HepG2 (cell line): Measurements from ENCODE around the gene CEP162. TPM values are rescaled to one million over a fixed set of nuclear protein-coding genes. Genes with fewer than 3 reads are reported as not detected.

Source experiments
- CCDC6 ChIP-seq: sonication (generic); formaldehyde crosslinking; IDR thresholded peaks from 2 replicates; pipeline ENCODE4 v1.8.1; 2022; ENCODE audit warnings: mild to moderate bottlenecking, missing genetic modification reagents, moderate library complexity
- MAF1 ChIP-seq: sonication (generic); formaldehyde crosslinking; IDR thresholded peaks from 2 replicates; pipeline ENCODE4 v1.5.0; 2020; ENCODE audit warnings: missing genetic modification reagents, borderline replicate concordance
- MZF1 ChIP-seq: sonication (generic); formaldehyde crosslinking; IDR thresholded peaks from 2 replicates; pipeline ENCODE4 v1.8.1; 2023; ENCODE audit warnings: mild to moderate bottlenecking, missing genetic modification reagents, borderline replicate concordance
- SAP130 ChIP-seq: IDR thresholded peaks from 2 replicates; pipeline ENCODE4 v1.6.1; 2016; ENCODE audit warnings: low read depth
- SMARCE1 ChIP-seq: fragments of 450-650 bp; IDR thresholded peaks from 2 replicates; pipeline ENCODE4 v1.6.1; 2017; ENCODE audit warnings: borderline replicate concordance
- SP5 ChIP-seq: IDR thresholded peaks from 2 replicates; pipeline ENCODE4 v1.6.1; 2016; ENCODE audit warnings: low read depth, borderline replicate concordance
- SSRP1 ChIP-seq: IDR thresholded peaks from 2 replicates; pipeline ENCODE4 v1.6.1; 2016; ENCODE audit warnings: control low read depth
- TCF7L2 ChIP-seq: IDR thresholded peaks from 2 replicates; pipeline ENCODE4 v1.6.1; 2011; ENCODE audit warnings: mild to moderate bottlenecking, low read depth, low read length, moderate library complexity
- ZNF264 ChIP-seq: sonication (generic); formaldehyde crosslinking; IDR thresholded peaks from 2 replicates; pipeline ENCODE4 v1.4.0; 2020; ENCODE audit warnings: missing genetic modification reagents
- ZNF468 ChIP-seq: sonication (generic); formaldehyde crosslinking; IDR thresholded peaks from 2 replicates; pipeline ENCODE4 v1.8.0; 2022; ENCODE audit warnings: mild to moderate bottlenecking, moderate library complexity, missing genetic modification reagents
- ZNF737 ChIP-seq: sonication (generic); formaldehyde crosslinking; IDR thresholded peaks from 2 replicates; pipeline ENCODE4 v1.5.0; 2020; ENCODE audit warnings: missing genetic modification reagents, mild to moderate bottlenecking, borderline replicate concordance
- ZNF891 ChIP-seq: sonication (generic); formaldehyde crosslinking; IDR thresholded peaks from 2 replicates; pipeline ENCODE4 v1.5.0; 2020; ENCODE audit warnings: mild to moderate bottlenecking, missing genetic modification reagents
- polyA plus RNA-seq, 8 experiments: library from polyadenylated mRNA; depleted of rRNA in 3 of 8; stranded (reverse) in 7 of 8; unstranded in 1 of 8; fragments of >200 nt; fragmentation: Illumina TruSeq in 4 of 8; extraction: Trizol in 4 of 8; gene quantifications; 2 replicates each; pipeline versions ENCODE4 v1.2.1 to v1.2.3, GENCODE V29; 2011 to 2016; ENCODE audit warnings: low read depth in 4 of 8, missing spikeins in 1 of 8, mixed read lengths in 1 of 8; ENCODE audit not compliant: insufficient read depth in 1 of 8
- total RNA-seq, 5 experiments: library from RNA; depleted of rRNA; stranded (reverse); fragments of >200 nt; fragmentation: Illumina TruSeq; extraction: Trizol; gene quantifications; 2 replicates each; pipeline ENCODE4 v1.2.3, GENCODE V29; 2016; ENCODE audit warnings: low read depth in 1 of 5
- TF ChIP-seq, protein P1 (sequence below): sonication (generic); formaldehyde crosslinking; IDR thresholded peaks from 2 replicates; pipeline ENCODE4 v1.9.0; 2021; ENCODE audit warnings: missing genetic modification reagents, mild to moderate bottlenecking, borderline replicate concordance
- TF ChIP-seq, protein P2 (sequence below): sonication (generic); formaldehyde crosslinking; IDR thresholded peaks from 2 replicates; pipeline ENCODE4 v1.8.1; 2023; ENCODE audit warnings: mild to moderate bottlenecking, missing genetic modification reagents
- TF ChIP-seq, protein P3 (sequence below): sonication (generic); formaldehyde crosslinking; IDR thresholded peaks from 2 replicates; pipeline ENCODE4 v1.5.0; 2020; ENCODE audit warnings: mild to moderate bottlenecking, missing genetic modification reagents
- TF ChIP-seq, protein P4 (sequence below): sonication (generic); formaldehyde crosslinking; IDR thresholded peaks from 2 replicates; pipeline ENCODE4 v1.5.0; 2020; ENCODE audit warnings: mild to moderate bottlenecking, missing genetic modification reagents
- TF ChIP-seq, protein P5 (sequence below): IDR thresholded peaks from 2 replicates; pipeline ENCODE4 v1.6.1; 2016; ENCODE audit warnings: missing compliant biosample characterization, missing genetic modification reagents, borderline replicate concordance
- TF ChIP-seq, protein P6 (sequence below): conservative IDR thresholded peaks from 2 replicates; pipeline ENCODE4 v1.6.1; 2018; ENCODE audit warnings: missing genetic modification reagents

CEP162 gene
- total and polyA plus RNA-seq, 2 of the 13 experiments (the other 11 are each of a cell fraction or from before 2014, with no cell fraction given), result 0.50 to 7.9 TPM

DNA sequence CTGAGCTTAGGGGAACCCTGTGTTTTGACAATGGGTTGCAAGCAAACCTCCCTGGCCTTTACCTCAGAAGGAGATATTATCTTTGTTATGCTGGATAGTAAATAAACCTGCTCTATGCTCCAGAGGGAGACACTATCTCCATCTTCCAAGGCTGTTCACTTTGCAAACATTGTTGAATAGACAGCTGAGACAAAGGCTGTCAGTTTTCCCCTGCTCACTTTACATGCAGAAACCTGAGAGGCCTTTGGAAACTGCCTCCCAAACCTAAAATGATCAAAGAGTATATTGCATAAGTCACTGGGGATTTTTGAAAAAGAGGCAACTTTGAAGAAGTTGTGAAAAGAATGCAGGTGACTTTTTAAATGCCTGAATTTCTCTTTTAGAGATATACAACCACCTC, 132.3 kb downstream of the CEP162 start (continued):
- TF ChIP-seq, protein P1, sequence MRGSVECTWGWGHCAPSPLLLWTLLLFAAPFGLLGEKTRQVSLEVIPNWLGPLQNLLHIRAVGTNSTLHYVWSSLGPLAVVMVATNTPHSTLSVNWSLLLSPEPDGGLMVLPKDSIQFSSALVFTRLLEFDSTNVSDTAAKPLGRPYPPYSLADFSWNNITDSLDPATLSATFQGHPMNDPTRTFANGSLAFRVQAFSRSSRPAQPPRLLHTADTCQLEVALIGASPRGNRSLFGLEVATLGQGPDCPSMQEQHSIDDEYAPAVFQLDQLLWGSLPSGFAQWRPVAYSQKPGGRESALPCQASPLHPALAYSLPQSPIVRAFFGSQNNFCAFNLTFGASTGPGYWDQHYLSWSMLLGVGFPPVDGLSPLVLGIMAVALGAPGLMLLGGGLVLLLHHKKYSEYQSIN (CRISPR knock-in tag), result no peak
- TF ChIP-seq TCF7L2 (no peak), SMARCE1 (no peak), MZF1 (no peak), ZNF468 (no peak), SAP130 (CRISPR knock-in tag) (peak; percentile 50), SP5 (CRISPR knock-in tag) (no peak), MAF1 (no peak), ZNF891 (CRISPR knock-in tag) (no peak), CCDC6 (CRISPR knock-in tag) (no peak), ZNF264 (no peak), ZNF737 (CRISPR knock-in tag) (no peak), SSRP1 (CRISPR knock-in tag) (no peak)
- TF ChIP-seq, protein P2, sequence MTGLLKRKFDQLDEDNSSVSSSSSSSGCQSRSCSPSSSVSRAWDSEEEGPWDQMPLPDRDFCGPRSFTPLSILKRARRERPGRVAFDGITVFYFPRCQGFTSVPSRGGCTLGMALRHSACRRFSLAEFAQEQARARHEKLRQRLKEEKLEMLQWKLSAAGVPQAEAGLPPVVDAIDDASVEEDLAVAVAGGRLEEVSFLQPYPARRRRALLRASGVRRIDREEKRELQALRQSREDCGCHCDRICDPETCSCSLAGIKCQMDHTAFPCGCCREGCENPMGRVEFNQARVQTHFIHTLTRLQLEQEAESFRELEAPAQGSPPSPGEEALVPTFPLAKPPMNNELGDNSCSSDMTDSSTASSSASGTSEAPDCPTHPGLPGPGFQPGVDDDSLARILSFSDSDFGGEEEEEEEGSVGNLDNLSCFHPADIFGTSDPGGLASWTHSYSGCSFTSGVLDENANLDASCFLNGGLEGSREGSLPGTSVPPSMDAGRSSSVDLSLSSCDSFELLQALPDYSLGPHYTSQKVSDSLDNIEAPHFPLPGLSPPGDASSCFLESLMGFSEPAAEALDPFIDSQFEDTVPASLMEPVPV (CRISPR knock-in tag), result no peak
- TF ChIP-seq, protein P3, sequence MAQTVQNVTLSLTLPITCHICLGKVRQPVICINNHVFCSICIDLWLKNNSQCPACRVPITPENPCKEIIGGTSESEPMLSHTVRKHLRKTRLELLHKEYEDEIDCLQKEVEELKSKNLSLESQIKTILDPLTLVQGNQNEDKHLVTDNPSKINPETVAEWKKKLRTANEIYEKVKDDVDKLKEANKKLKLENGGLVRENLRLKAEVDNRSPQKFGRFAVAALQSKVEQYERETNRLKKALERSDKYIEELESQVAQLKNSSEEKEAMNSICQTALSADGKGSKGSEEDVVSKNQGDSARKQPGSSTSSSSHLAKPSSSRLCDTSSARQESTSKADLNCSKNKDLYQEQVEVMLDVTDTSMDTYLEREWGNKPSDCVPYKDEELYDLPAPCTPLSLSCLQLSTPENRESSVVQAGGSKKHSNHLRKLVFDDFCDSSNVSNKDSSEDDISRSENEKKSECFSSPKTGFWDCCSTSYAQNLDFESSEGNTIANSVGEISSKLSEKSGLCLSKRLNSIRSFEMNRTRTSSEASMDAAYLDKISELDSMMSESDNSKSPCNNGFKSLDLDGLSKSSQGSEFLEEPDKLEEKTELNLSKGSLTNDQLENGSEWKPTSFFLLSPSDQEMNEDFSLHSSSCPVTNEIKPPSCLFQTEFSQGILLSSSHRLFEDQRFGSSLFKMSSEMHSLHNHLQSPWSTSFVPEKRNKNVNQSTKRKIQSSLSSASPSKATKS (CRISPR knock-in tag), result no peak
- TF ChIP-seq, protein P4, sequence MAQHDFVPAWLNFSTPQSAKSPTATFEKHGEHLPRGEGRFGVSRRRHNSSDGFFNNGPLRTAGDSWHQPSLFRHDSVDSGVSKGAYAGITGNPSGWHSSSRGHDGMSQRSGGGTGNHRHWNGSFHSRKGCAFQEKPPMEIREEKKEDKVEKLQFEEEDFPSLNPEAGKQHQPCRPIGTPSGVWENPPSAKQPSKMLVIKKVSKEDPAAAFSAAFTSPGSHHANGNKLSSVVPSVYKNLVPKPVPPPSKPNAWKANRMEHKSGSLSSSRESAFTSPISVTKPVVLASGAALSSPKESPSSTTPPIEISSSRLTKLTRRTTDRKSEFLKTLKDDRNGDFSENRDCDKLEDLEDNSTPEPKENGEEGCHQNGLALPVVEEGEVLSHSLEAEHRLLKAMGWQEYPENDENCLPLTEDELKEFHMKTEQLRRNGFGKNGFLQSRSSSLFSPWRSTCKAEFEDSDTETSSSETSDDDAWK (CRISPR knock-in tag), result no peak
- TF ChIP-seq, protein P5, sequence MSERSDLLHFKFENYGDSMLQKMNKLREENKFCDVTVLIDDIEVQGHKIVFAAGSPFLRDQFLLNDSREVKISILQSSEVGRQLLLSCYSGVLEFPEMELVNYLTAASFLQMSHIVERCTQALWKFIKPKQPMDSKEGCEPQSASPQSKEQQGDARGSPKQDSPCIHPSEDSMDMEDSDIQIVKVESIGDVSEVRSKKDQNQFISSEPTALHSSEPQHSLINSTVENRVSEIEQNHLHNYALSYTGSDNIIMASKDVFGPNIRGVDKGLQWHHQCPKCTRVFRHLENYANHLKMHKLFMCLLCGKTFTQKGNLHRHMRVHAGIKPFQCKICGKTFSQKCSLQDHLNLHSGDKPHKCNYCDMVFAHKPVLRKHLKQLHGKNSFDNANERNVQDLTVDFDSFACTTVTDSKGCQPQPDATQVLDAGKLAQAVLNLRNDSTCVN (CRISPR knock-in tag), result no peak
- TF ChIP-seq, protein P6, sequence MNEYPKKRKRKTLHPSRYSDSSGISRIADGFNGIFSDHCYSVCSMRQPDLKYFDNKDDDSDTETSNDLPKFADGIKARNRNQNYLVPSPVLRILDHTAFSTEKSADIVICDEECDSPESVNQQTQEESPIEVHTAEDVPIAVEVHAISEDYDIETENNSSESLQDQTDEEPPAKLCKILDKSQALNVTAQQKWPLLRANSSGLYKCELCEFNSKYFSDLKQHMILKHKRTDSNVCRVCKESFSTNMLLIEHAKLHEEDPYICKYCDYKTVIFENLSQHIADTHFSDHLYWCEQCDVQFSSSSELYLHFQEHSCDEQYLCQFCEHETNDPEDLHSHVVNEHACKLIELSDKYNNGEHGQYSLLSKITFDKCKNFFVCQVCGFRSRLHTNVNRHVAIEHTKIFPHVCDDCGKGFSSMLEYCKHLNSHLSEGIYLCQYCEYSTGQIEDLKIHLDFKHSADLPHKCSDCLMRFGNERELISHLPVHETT (CRISPR knock-in tag), result no peak
